ENCODE results near the gene MAD1L1. TPM values are rescaled to one million over a fixed set of nuclear protein-coding genes. Genes with fewer than 3 reads are reported as not detected.
A peak's percentile ranks its signal among the peaks of the same experiment; 100 is the strongest.
"Not testable (repeated sequence)": the region's sequence is repeated elsewhere in the genome, so short reads cannot be mapped to it uniquely, and the experiment has no call there.

MAD1L1 gene
- total and polyA plus RNA-seq, 7 experiments from 2014 or later: 112 to 314 (median 136) TPM

- H3K9me3 Mint-ChIP-seq: no peaks in the 10 kb centered on the region
- no peaks in the 10 kb centered on the region for H3K9me3 ChIP-seq (ENCODE audit: control insufficient read depth in 2 of 3, low read length in 3 of 3)
- intact Hi-C loops (cut with micrococcal nuclease): no loop called here
- no peaks in the 10 kb centered on the region for H3K4me1 Mint-ChIP-seq
- no peak overlapping the region for H3K4me3 ChIP-seq (ENCODE audit: low read length)
- H3K36me3 Mint-ChIP-seq: peaks cover 0 to 25% (median 4%) of the 10 kb centered on the region in 5 donors
- H3K4me3 Mint-ChIP-seq: no peak overlapping the region
- no peak overlapping the region for H3K27ac ChIP-seq (ENCODE audit: low read depth, low read length)
- ChIA-PET CTCF (no interaction called here), POLR2A (no interaction called here)
- H3K27me3 Mint-ChIP-seq: no peaks in the 10 kb centered on the region
- DNase-seq (no peak), ATAC-seq (no peak)
- peaks cover 0 to 17% (median 0%) of the 10 kb centered on the region in 3 experiments for H3K36me3 ChIP-seq (ENCODE audit: control insufficient read depth in 2 of 3, insufficient read depth in 3 of 3, low read length in 3 of 3)
- no peak overlapping the region for H3K27ac Mint-ChIP-seq
- no peaks in the 10 kb centered on the region for H3K4me1 ChIP-seq (ENCODE audit: control insufficient read depth in 2 of 2, insufficient read depth in 2 of 2, low read length in 2 of 2)
- H3K27me3 ChIP-seq (ENCODE audit: control insufficient read depth in 2 of 2, insufficient read depth in 2 of 2, low read length in 2 of 2): no peaks in the 10 kb centered on the region
Measured at GRCh38 chr7:2270495-2270894, 37.8 kb upstream of the MAD1L1 start.

DNA sequence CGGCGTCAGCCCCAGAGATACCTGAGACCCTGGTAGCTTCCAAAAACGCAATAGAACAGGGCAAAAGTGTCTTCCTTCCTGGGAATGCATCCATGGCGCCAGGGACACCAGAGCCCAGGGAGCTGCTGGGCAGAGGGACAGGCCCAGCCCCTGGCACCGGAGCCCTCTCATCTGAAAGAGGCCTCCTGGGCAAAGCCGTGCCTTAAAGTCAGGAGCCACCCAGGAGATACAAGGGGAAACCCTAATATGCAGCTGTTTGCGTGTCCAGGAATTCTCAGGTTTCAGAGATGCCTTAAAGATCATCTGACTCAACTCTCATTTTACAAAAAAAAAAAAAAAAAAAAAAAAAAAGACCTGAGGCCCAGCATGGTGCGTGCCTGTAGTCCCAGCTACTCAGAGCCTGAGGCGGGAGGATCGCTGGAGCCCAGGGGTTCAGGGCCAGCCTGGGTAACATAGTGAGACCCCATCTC is 37.3 kb upstream of the MAD1L1 start:
- Histone ChIP-seq H3K36me3 (ENCODE audit: control insufficient read depth in 2 of 3, insufficient read depth in 3 of 3, low read length in 3 of 3) (peaks cover 0 to 17% (median 0%) of the 10 kb centered on the region in 3 experiments), H3K4me3 (ENCODE audit: low read length) (no peak overlapping the region), H3K27ac (ENCODE audit: low read depth, low read length) (no peak overlapping the region), H3K4me1 (ENCODE audit: control insufficient read depth in 2 of 2, insufficient read depth in 2 of 2, low read length in 2 of 2) (no peaks in the 10 kb centered on the region), H3K9me3 (ENCODE audit: control insufficient read depth in 2 of 3, low read length in 3 of 3) (no peaks in the 10 kb centered on the region), H3K27me3 (ENCODE audit: control insufficient read depth in 2 of 2, insufficient read depth in 2 of 2, low read length in 2 of 2) (no peaks in the 10 kb centered on the region)
- no peaks in the 10 kb centered on the region for H3K9me3 Mint-ChIP-seq
- POLR2A ChIA-PET: no interaction called here
- H3K36me3 Mint-ChIP-seq: peaks cover 0 to 25% (median 4%) of the 10 kb centered on the region in 5 donors
- intact Hi-C loops (cut with micrococcal nuclease): no loop called here
- no peaks in the 10 kb centered on the region for H3K4me1 Mint-ChIP-seq
- CTCF ChIA-PET: no interaction called here
- no peak for DNase-seq
- no peak overlapping the region for H3K4me3 Mint-ChIP-seq
- no peak overlapping the region for H3K27ac Mint-ChIP-seq
- no peak for ATAC-seq
- H3K27me3 Mint-ChIP-seq: no peaks in the 10 kb centered on the region

DNA sequence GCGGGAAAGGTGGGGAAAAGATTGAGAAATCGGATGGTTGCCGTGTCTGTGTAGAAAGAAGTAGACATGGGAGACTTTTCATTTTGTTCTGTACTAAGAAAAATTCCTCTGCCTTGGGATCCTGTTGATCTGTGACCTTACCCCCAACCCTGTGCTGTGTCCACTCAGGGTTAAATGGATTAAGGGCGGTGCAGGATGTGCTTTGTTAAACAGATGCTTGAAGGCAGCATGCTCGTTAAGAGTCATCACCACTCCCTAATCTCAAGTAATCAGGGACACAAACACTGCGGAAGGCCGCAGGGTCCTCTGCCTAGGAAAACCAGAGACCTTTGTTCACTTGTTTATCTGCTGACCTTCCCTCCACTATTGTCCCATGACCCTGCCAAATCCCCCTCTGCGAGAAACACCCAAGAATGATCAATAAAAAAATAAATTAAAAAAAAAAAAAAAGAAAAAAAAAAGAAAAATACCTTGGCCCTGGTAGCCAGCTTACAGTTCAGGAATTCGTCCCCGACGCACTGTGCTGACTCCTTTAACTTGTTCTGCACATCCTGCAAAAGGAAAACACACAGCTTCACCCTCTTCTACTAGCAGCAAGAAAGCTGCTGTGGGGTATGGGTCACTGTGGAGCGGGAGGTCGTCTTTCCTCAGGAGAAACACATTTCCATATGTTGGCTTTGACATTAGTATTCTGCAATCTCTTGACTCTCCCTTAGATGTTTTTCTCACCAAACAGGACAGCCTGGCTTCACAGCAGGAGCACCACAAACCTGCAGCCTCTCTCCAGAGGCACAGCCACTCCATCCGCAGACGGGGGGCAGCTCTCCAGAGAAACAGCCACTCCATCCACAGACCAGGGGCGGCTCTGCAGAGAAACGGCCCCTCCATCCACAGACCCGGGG is 36.6 kb upstream of the MAD1L1 start:
- H3K4me3 Mint-ChIP-seq; H3K4me1 Mint-ChIP-seq; H3K4me3 ChIP-seq (ENCODE audit: low read length); H3K27me3 ChIP-seq (ENCODE audit: control insufficient read depth in 2 of 2, insufficient read depth in 2 of 2, low read length in 2 of 2); H3K27me3 Mint-ChIP-seq; H3K9me3 ChIP-seq (ENCODE audit: control insufficient read depth in 2 of 3, low read length in 3 of 3); POLR2A ChIA-PET; H3K27ac ChIP-seq (ENCODE audit: low read depth, low read length); CTCF ChIA-PET; ATAC-seq; DNase-seq; H3K9me3 Mint-ChIP-seq; H3K4me1 ChIP-seq (ENCODE audit: control insufficient read depth in 2 of 2, insufficient read depth in 2 of 2, low read length in 2 of 2); intact Hi-C loops (cut with micrococcal nuclease): not testable (repeated sequence)
- Mint-ChIP-seq H3K27ac (peak overlapping the region in 1 of 9 donors; percentile 38), H3K36me3 (peaks cover 0 to 22% (median 6%) of the 10 kb centered on the region in 5 donors)
- peaks cover 0 to 11% (median 0%) of the 10 kb centered on the region in 3 experiments for H3K36me3 ChIP-seq (ENCODE audit: control insufficient read depth in 2 of 3, insufficient read depth in 3 of 3, low read length in 3 of 3)

- peaks cover 0 to 17% (median 6%) of the 10 kb centered on the region in 5 donors for H3K36me3 Mint-ChIP-seq
- no peak overlapping the region for H3K4me3 Mint-ChIP-seq
- ChIA-PET POLR2A (no interaction called here), CTCF (no interaction called here)
- Histone ChIP-seq H3K9me3 (ENCODE audit: control insufficient read depth in 2 of 3, low read length in 3 of 3) (no peaks in the 10 kb centered on the region), H3K36me3 (ENCODE audit: control insufficient read depth in 2 of 3, insufficient read depth in 3 of 3, low read length in 3 of 3) (peaks cover 0 to 12% (median 0%) of the 10 kb centered on the region in 3 experiments), H3K4me3 (ENCODE audit: low read length) (no peak overlapping the region), H3K27ac (ENCODE audit: low read depth, low read length) (no peak overlapping the region), H3K4me1 (ENCODE audit: control insufficient read depth in 2 of 2, insufficient read depth in 2 of 2, low read length in 2 of 2) (no peaks in the 10 kb centered on the region), H3K27me3 (ENCODE audit: control insufficient read depth in 2 of 2, insufficient read depth in 2 of 2, low read length in 2 of 2) (no peaks in the 10 kb centered on the region)
- ATAC-seq: no peak
- peaks cover 0 to 4% (median under 1%) of the 10 kb centered on the region in 7 donors for H3K4me1 Mint-ChIP-seq
- no peaks in the 10 kb centered on the region for H3K9me3 Mint-ChIP-seq
- intact Hi-C loops (cut with micrococcal nuclease): no loop called here
- H3K27me3 Mint-ChIP-seq: no peaks in the 10 kb centered on the region
- no peak for DNase-seq
- no peak overlapping the region for H3K27ac Mint-ChIP-seq
Measured at GRCh38 chr7:2266911-2267310, 34.2 kb upstream of the MAD1L1 start.

GRCh38 chr7:2264158-2264557 is 31.4 kb upstream of the MAD1L1 start:
- POLR2A ChIA-PET: no interaction called here
- peaks cover 0 to 3% (median 0%) of the 10 kb centered on the region in 3 experiments for H3K36me3 ChIP-seq (ENCODE audit: control insufficient read depth in 2 of 3, insufficient read depth in 3 of 3, low read length in 3 of 3)
- Mint-ChIP-seq H3K4me1 (peaks cover 4 to 20% (median 10%) of the 10 kb centered on the region in 7 donors), H3K4me3 (peak overlapping the region in 2 of 10 donors; percentile 17 to 34), H3K27me3 (no peaks in the 10 kb centered on the region), H3K36me3 (peaks cover 0 to 6% (median 6%) of the 10 kb centered on the region in 5 donors), H3K27ac (peak overlapping the region in 1 of 9 donors; percentile 58), H3K9me3 (no peaks in the 10 kb centered on the region)
- no peaks in the 10 kb centered on the region for H3K27me3 ChIP-seq (ENCODE audit: control insufficient read depth in 2 of 2, insufficient read depth in 2 of 2, low read length in 2 of 2)
- CTCF ChIA-PET: no interaction called here
- H3K4me3 ChIP-seq (ENCODE audit: low read length): no peak overlapping the region
- intact Hi-C loops (cut with micrococcal nuclease): no loop called here
- DNase-seq (no peak), ATAC-seq (no peak)
- H3K4me1 ChIP-seq (ENCODE audit: control insufficient read depth in 2 of 2, insufficient read depth in 2 of 2, low read length in 2 of 2): no peaks in the 10 kb centered on the region
- no peak overlapping the region for H3K27ac ChIP-seq (ENCODE audit: low read depth, low read length)
- no peaks in the 10 kb centered on the region for H3K9me3 ChIP-seq (ENCODE audit: control insufficient read depth in 2 of 3, low read length in 3 of 3)

DNA sequence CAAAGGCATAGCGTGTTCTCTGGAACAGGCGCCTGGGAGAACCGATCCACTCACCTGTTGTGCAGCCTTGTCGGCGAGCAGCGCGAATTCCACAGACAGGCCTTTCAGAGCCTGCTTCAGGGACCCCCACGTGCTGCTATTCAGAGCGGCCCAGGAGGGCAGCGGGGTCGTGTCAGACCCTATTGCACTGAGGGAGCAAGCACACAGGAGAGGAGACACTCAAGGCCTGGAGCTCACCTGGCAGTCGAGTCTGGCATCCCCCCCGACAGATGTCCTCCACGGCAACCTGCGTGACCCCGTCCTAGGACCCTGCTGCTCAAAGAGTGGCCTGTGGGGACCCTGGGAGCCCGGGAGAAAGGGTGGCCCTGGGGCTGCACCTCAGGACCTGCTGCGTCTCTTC is 30.4 kb upstream of the MAD1L1 start:
- intact Hi-C loops (cut with micrococcal nuclease): no loop called here
- Histone ChIP-seq H3K27me3 (ENCODE audit: control insufficient read depth in 2 of 2, insufficient read depth in 2 of 2, low read length in 2 of 2) (no peaks in the 10 kb centered on the region), H3K9me3 (ENCODE audit: control insufficient read depth in 2 of 3, low read length in 3 of 3) (no peaks in the 10 kb centered on the region), H3K27ac (ENCODE audit: low read depth, low read length) (no peak overlapping the region), H3K4me3 (ENCODE audit: low read length) (no peak overlapping the region), H3K36me3 (ENCODE audit: control insufficient read depth in 2 of 3, insufficient read depth in 3 of 3, low read length in 3 of 3) (peaks cover 0 to 3% (median 0%) of the 10 kb centered on the region in 3 experiments), H3K4me1 (ENCODE audit: control insufficient read depth in 2 of 2, insufficient read depth in 2 of 2, low read length in 2 of 2) (no peaks in the 10 kb centered on the region)
- Mint-ChIP-seq H3K27ac (no peak overlapping the region), H3K4me1 (peaks cover 5 to 20% (median 10%) of the 10 kb centered on the region in 7 donors), H3K9me3 (no peaks in the 10 kb centered on the region), H3K36me3 (peaks cover 0 to 6% (median 6%) of the 10 kb centered on the region in 5 donors), H3K4me3 (no peak overlapping the region), H3K27me3 (no peaks in the 10 kb centered on the region)
- CTCF ChIA-PET: no interaction called here
- POLR2A ChIA-PET: no interaction called here
- ATAC-seq (no peak), DNase-seq (no peak)
